ENCODE results near the gene CDKAL1. TPM values are rescaled to one million over a fixed set of nuclear protein-coding genes. Genes with fewer than 3 reads are reported as not detected.

Gene CDKAL1
- total RNA-seq, 1 donor: 26.8 TPM

DNA sequence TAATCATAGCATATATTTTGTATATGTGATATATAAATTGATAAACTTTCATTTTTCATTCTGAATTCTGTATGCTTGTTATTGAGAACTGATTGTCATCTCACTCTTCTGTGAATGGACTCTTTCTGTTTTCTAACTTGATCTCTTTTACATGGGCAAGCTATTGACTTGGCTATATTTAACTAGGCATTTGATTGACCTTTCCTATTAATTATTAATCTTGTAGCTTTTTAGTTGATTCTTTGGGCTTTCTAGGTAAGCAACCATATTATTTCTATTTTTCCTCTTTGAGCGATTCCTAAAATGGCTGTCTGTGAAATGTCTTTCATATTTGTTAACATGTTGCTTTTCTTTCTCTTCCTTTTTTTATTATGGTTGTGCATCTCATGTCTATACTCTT is 347.1 kb downstream of the CDKAL1 start:
- H3K4me3 ChIP-seq (ENCODE audit: low read depth, low read length): no peak overlapping the region
- TF ChIP-seq, protein P1, sequence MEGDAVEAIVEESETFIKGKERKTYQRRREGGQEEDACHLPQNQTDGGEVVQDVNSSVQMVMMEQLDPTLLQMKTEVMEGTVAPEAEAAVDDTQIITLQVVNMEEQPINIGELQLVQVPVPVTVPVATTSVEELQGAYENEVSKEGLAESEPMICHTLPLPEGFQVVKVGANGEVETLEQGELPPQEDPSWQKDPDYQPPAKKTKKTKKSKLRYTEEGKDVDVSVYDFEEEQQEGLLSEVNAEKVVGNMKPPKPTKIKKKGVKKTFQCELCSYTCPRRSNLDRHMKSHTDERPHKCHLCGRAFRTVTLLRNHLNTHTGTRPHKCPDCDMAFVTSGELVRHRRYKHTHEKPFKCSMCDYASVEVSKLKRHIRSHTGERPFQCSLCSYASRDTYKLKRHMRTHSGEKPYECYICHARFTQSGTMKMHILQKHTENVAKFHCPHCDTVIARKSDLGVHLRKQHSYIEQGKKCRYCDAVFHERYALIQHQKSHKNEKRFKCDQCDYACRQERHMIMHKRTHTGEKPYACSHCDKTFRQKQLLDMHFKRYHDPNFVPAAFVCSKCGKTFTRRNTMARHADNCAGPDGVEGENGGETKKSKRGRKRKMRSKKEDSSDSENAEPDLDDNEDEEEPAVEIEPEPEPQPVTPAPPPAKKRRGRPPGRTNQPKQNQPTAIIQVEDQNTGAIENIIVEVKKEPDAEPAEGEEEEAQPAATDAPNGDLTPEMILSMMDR (IDR thresholded peaks at IDR 0.05; ENCODE audit: insufficient read depth, low read depth, low read length): no peak
- DNase-seq (ENCODE audit: low read depth): no peak

GRCh38 chr6:20882014-20882413 is 347.8 kb downstream of the CDKAL1 start:
- TF ChIP-seq, protein P1 (IDR thresholded peaks at IDR 0.05; ENCODE audit: insufficient read depth, low read depth, low read length): no peak
- no peak overlapping the region for H3K4me3 ChIP-seq (ENCODE audit: low read depth, low read length)
- no peak for DNase-seq (ENCODE audit: low read depth)

DNA sequence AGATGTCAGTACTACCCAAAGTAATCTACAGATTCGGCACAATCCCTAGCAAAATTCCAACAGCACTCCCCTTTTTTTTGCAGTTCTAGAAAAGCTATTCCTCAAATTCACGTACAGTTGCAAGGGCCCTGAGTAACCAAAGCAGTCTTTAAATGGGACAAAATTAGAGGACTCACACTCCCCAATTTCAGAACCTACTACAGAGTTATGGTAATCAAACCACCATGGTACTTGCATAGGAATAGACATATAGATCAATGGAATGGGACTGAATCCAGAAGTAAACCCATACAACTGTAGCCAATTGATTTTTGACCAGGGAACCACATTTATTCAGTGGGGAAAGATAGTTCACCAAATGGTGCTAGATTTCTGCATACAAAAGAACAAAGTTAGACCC is 350.8 kb downstream of the CDKAL1 start:
- TF ChIP-seq, protein P1 (IDR thresholded peaks at IDR 0.05; ENCODE audit: insufficient read depth, low read depth, low read length): no peak
- H3K4me3 ChIP-seq (ENCODE audit: low read depth, low read length): no peak overlapping the region
- no peak for DNase-seq (ENCODE audit: low read depth)

DNA sequence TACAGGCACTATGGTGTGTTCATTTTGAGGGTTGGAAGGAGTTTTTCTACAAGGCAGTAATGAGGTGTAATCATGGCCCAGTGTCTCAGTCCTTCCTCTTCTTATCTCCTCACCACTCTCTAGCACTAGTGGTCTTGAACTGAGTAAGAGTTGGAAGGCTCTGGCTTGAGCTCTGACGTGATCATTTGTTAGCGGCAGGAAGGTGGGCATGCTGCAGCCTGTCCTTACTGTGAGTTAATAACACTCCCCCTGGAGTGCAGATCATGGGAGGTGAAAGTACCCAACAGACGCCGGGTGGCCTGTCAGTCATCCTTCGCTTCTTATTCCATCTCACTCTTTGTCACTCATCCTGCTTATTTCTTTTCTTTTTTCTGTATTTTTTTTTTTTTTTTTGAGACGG is 356.9 kb downstream of the CDKAL1 start:
- no peak overlapping the region for H3K4me3 ChIP-seq (ENCODE audit: low read depth, low read length)
- TF ChIP-seq, protein P1 (IDR thresholded peaks at IDR 0.05; ENCODE audit: insufficient read depth, low read depth, low read length): no peak
- DNase-seq (ENCODE audit: low read depth): no peak

DNA sequence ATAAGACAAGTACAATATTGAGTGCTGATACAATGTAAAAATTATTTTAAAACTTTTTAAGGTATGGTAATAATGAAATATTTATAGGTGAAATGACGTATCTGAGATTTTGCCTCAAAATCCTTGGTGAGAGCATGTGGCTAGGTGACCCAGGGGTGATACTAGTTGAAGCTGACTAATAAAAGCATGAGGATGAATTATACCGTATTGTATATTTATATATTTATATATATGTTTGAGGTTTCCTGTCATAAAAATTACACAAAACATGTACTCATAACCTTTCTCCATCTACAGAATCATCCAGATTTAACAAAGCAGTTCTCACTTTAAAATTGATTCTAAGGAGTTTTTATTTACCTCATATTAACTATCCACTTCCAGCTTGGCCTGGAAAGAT is 358.1 kb downstream of the CDKAL1 start:
- TF ChIP-seq, protein P1 (IDR thresholded peaks at IDR 0.05; ENCODE audit: insufficient read depth, low read depth, low read length): no peak
- no peak for DNase-seq (ENCODE audit: low read depth)
- no peak overlapping the region for H3K4me3 ChIP-seq (ENCODE audit: low read depth, low read length)

GRCh38 chr6:20893412-20893811 is 359.2 kb downstream of the CDKAL1 start:
- TF ChIP-seq, protein P1 (IDR thresholded peaks at IDR 0.05; ENCODE audit: insufficient read depth, low read depth, low read length): no peak
- DNase-seq (ENCODE audit: low read depth): no peak
- H3K4me3 ChIP-seq (ENCODE audit: low read depth, low read length): no peak overlapping the region

DNA sequence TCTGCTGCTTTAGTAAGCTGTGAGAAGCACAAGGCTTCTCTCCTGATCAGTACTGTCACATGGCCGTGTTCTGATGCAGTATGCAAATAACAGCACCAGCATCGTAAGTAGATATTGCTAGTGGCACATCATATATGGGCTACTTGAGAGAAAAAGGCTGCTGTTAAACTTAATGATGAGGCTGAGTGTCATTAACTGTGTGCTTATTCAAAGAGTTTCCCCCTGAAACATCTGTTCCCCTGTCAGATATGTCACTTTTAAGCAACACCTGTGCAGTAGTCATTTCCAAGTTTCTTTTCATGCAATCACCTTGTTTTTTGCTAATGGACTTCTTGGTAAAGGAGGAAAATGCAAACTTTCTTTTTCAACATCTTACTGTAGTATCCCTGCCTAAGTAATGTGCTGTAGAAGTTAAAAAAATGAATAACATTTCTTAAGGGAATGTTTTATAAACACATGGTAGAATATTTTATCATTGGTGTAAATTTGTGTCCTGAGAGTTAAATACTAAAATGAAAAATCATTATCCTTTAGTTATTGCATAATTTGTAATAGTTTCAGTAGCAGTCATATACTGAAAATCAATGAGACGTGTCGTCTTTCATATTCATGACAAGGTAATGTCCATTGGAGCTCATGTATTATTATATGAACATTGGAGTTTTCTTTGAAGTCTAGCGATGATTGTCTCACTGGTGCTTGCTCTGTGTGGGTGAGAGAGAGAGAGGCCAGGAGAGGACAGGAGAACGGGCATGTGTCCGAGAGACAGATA is 366.3 kb downstream of the CDKAL1 start:
- H3K4me3 ChIP-seq (ENCODE audit: low read depth, low read length): no peak overlapping the region
- no peak for DNase-seq (ENCODE audit: low read depth)
- TF ChIP-seq, protein P1 (IDR thresholded peaks at IDR 0.05; ENCODE audit: insufficient read depth, low read depth, low read length): no peak

Measured in fibroblast of villous mesenchyme (primary cell).